GM12891 (cell line): ENCODE data around the gene TUBD1.

Experiments
- PAX5 ChIP-seq: IDR thresholded peaks from 2 replicates; pipeline ENCODE4 v1.6.1; 2011; ENCODE audit warnings: low read length, moderate library complexity, mild to moderate bottlenecking; ENCODE audit not compliant: insufficient read depth, severe bottlenecking
- POLR2A ChIP-seq: IDR thresholded peaks from 2 replicates; pipeline ENCODE4 v1.6.1; 2011; ENCODE audit warnings: low read depth, low read length, control low read depth
- POLR2AphosphoS5 ChIP-seq: IDR thresholded peaks from 2 replicates; pipeline ENCODE4 v1.6.1; 2011; ENCODE audit warnings: low read depth, low read length, control low read depth
- POU2F2 ChIP-seq: IDR thresholded peaks from 2 replicates; pipeline ENCODE4 v1.6.1; 2011; ENCODE audit warnings: low read depth, mild to moderate bottlenecking, control low read depth, low read length, moderate library complexity
- SPI1 ChIP-seq: IDR thresholded peaks from 2 replicates; pipeline ENCODE4 v1.6.1; 2011; ENCODE audit warnings: low read depth, low read length, control low read depth
- TAF1 ChIP-seq: IDR thresholded peaks from 2 replicates; pipeline ENCODE4 v1.6.1; 2011; ENCODE audit warnings: low read depth, low read length, control low read depth

DNA sequence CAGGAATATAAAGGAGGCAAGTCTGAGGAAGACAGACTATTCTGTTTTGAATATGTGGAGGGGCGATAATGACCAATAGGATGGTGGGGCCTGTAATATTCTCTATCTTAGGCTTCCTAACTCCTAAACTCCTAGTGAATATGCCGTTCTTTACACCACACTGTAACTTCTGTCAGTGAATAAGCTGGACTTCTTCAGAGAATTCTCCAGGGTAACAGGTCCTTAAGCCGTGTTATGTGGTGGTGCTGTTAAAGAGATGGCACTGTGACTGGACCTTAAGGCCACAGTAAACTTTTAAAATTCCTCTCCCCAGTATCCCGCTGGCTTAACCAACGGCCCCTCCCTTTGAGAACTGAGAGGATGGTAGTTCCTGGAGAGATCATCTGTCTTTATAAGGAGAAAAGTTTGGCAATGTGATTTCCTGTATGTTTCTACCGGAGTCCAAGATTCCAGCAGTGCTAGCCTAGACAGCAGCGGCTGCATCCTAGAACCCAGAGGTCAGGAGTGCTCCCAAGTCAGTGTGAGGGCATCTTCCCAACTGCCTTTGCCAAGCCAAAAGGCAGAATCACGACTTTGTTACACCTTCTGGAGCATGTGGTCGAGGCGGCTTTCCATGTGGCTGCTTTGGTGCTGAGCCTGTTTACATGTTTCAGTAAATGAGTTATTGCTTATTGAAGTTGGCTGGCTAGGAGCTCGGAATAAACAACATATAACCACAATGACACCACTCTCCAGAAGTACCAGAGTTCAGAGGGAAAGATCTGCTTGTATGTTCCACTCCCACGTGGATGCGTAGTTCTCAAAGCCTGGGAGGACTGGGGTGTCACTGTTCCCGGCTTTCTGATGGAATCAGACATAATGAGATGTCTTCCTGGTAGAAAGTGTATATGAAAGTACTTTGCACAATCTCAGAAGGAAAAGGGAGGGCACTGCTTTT, 41.0 kb downstream of the TUBD1 start:
- no peak for TF ChIP-seq POLR2A
- no peak for TF ChIP-seq POLR2AphosphoS5
- no peak for TF ChIP-seq TAF1
- no peak for TF ChIP-seq SPI1
- no peak for TF ChIP-seq PAX5
- no peak for TF ChIP-seq POU2F2
